ENCODE measurements around the gene CREB1. TPM values are rescaled to one million over a fixed set of nuclear protein-coding genes. Genes with fewer than 3 reads are reported as not detected.
A peak's percentile ranks its signal among the peaks of the same experiment; 100 is the strongest.

The CREB1 gene
- total and polyA plus RNA-seq, 9 of the 15 experiments (the other 6 are each of a cell fraction or from before 2014, with no cell fraction given), result 8.9 to 51.3 (median 19.5) TPM

- TF ChIP-seq, protein P1, sequence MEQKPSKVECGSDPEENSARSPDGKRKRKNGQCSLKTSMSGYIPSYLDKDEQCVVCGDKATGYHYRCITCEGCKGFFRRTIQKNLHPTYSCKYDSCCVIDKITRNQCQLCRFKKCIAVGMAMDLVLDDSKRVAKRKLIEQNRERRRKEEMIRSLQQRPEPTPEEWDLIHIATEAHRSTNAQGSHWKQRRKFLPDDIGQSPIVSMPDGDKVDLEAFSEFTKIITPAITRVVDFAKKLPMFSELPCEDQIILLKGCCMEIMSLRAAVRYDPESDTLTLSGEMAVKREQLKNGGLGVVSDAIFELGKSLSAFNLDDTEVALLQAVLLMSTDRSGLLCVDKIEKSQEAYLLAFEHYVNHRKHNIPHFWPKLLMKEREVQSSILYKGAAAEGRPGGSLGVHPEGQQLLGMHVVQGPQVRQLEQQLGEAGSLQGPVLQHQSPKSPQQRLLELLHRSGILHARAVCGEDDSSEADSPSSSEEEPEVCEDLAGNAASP (IDR thresholded peaks at IDR 0.05), result no peak
- TF ChIP-seq ZNF518B (CRISPR knock-in tag; IDR thresholded peaks at IDR 0.05), result no peak
- TF ChIP-seq ZNF253 (CRISPR knock-in tag; conservative IDR thresholded peaks at IDR 0.05), result no peak
- TF ChIP-seq BMI1 (IDR thresholded peaks at IDR 0.05; ENCODE audit: low read length), result no peak
- TF ChIP-seq, protein P2, sequence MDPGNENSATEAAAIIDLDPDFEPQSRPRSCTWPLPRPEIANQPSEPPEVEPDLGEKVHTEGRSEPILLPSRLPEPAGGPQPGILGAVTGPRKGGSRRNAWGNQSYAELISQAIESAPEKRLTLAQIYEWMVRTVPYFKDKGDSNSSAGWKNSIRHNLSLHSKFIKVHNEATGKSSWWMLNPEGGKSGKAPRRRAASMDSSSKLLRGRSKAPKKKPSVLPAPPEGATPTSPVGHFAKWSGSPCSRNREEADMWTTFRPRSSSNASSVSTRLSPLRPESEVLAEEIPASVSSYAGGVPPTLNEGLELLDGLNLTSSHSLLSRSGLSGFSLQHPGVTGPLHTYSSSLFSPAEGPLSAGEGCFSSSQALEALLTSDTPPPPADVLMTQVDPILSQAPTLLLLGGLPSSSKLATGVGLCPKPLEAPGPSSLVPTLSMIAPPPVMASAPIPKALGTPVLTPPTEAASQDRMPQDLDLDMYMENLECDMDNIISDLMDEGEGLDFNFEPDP (CRISPR knock-in tag; IDR thresholded peaks at IDR 0.05), result no peak
- TF ChIP-seq ZBTB7A (IDR thresholded peaks at IDR 0.05; ENCODE audit: borderline replicate concordance, control insufficient read depth, low read depth, low read length), result no peak
- TF ChIP-seq STAT5A (IDR thresholded peaks at IDR 0.05; ENCODE audit: borderline replicate concordance, low read length), result no peak
- no peak for TF ChIP-seq ZFP36 (IDR thresholded peaks at IDR 0.05; ENCODE audit: low read depth, low read length, partially characterized antibody)
- peak; percentile 53 for TF ChIP-seq FOSL1 (tag; conservative IDR thresholded peaks at IDR 0.05)
- no peak for TF ChIP-seq ZBTB17 (CRISPR knock-in tag; IDR thresholded peaks at IDR 0.05)
- TF ChIP-seq, protein P3, sequence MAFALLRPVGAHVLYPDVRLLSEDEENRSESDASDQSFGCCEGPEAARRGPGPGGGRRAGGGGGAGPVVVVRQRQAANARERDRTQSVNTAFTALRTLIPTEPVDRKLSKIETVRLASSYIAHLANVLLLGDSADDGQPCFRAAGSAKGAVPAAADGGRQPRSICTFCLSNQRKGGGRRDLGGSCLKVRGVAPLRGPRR (CRISPR knock-in tag; IDR thresholded peaks at IDR 0.05), result no peak
- no peak for TF ChIP-seq SRSF3 (IDR thresholded peaks at IDR 0.05; ENCODE audit: insufficient read depth, low read length)
- no peak for TF ChIP-seq ZNF384 (IDR thresholded peaks at IDR 0.05; ENCODE audit: low read depth, low read length)
- TF ChIP-seq ZNF764 (CRISPR knock-in tag; IDR thresholded peaks at IDR 0.05; ENCODE audit: low read depth), result no peak
- TF ChIP-seq SLC30A9 (CRISPR knock-in tag; IDR thresholded peaks at IDR 0.05), result no peak
- no peak for TF ChIP-seq PTRF (tag; IDR thresholded peaks at IDR 0.05)
- TF ChIP-seq ZNF274 (IDR thresholded peaks at IDR 0.05; ENCODE audit: borderline replicate concordance, low read depth, low read length), result no peak
- TF ChIP-seq, protein P4, sequence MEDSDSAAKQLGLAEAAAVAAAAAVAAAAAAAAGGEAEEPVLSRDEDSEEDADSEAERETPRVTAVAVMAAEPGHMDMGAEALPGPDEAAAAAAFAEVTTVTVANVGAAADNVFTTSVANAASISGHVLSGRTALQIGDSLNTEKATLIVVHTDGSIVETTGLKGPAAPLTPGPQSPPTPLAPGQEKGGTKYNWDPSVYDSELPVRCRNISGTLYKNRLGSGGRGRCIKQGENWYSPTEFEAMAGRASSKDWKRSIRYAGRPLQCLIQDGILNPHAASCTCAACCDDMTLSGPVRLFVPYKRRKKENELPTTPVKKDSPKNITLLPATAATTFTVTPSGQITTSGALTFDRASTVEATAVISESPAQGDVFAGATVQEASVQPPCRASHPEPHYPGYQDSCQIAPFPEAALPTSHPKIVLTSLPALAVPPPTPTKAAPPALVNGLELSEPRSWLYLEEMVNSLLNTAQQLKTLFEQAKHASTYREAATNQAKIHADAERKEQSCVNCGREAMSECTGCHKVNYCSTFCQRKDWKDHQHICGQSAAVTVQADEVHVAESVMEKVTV (CRISPR knock-in tag; IDR thresholded peaks at IDR 0.05), result no peak
Observed at GRCh38 chr2:207632575-207633493, 103.1 kb downstream of the CREB1 start (continued).

All from K562 (cell line).